ENCODE results near the gene MRPL52. TPM values are rescaled to one million over a fixed set of nuclear protein-coding genes. Genes with fewer than 3 reads are reported as not detected.
A peak's percentile ranks its signal among the peaks of the same experiment; 100 is the strongest.

Gene MRPL52
- total RNA-seq, 1 donor from 2014 or later, result 182 TPM

DNA sequence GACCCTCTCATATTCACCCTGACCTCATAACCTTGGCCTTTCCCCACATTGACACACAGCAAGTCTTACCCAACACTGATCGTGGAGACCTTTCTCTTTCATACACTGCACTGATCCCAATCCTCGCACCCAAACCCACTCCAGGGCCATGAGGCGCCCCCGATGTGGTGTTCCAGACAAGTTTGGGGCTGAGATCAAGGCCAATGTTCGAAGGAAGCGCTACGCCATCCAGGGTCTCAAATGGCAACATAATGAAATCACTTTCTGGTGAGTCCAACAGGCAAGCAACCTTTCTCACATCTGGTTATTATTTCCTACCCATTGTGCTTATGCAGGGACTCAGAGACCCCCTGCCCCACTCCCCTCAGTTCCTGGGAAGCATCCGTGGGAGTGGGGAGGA is 12.1 kb downstream of the MRPL52 start:
- FAIRE-seq (no peak), DNase-seq (ENCODE audit: low read depth) (no peak)
- H3K4me3 Mint-ChIP-seq (ENCODE audit: unreplicated experiment), result peak overlapping the region; percentile 57
- peaks cover 4% of the 10 kb centered on the region for H3K9me3 Mint-ChIP-seq (ENCODE audit: unreplicated experiment)
- Histone ChIP-seq H3K9me3 (ENCODE audit: insufficient read depth, low read depth, low read length) (no peaks in the 10 kb centered on the region), H2AFZ (ENCODE audit: low read depth, low read length) (no peak overlapping the region), H3K79me2 (ENCODE audit: insufficient read depth, low read length) (peaks cover 93% of the 10 kb centered on the region), H3K4me3 (ENCODE audit: insufficient read depth, low read depth, low read length) (no peak overlapping the region), H3K27me3 (ENCODE audit: insufficient read depth, low read length) (no peaks in the 10 kb centered on the region), H3K27ac (ENCODE audit: low read depth, low read length) (no peak overlapping the region), H3K36me3 (ENCODE audit: insufficient read depth, low read length) (peaks cover 57% of the 10 kb centered on the region), H4K20me1 (ENCODE audit: insufficient read depth, low read length) (peaks cover 72% of the 10 kb centered on the region), H3K4me1 (ENCODE audit: insufficient read depth, low read length) (peaks cover 28% of the 10 kb centered on the region), H3K4me2 (ENCODE audit: low read length) (peak overlapping the region; percentile 13), H3K9ac (ENCODE audit: low read length) (peak overlapping the region; percentile 41)
- TF ChIP-seq EZH2 (IDR thresholded peaks at IDR 0.05; ENCODE audit: insufficient read depth, low read length) (no peak), CTCF (IDR thresholded peaks at IDR 0.05; ENCODE audit: insufficient read depth, low read depth, low read length) (no peak)
- peak overlapping the region; percentile 41 for H3K27ac Mint-ChIP-seq (ENCODE audit: unreplicated experiment)
- peaks cover 30% of the 10 kb centered on the region for H3K36me3 Mint-ChIP-seq (ENCODE audit: low read depth, unreplicated experiment)
- H3K27me3 Mint-ChIP-seq (ENCODE audit: low read depth, unreplicated experiment), result no peaks in the 10 kb centered on the region
- peaks cover 23% of the 10 kb centered on the region for H3K4me1 Mint-ChIP-seq (ENCODE audit: low read depth, unreplicated experiment)

DNA sequence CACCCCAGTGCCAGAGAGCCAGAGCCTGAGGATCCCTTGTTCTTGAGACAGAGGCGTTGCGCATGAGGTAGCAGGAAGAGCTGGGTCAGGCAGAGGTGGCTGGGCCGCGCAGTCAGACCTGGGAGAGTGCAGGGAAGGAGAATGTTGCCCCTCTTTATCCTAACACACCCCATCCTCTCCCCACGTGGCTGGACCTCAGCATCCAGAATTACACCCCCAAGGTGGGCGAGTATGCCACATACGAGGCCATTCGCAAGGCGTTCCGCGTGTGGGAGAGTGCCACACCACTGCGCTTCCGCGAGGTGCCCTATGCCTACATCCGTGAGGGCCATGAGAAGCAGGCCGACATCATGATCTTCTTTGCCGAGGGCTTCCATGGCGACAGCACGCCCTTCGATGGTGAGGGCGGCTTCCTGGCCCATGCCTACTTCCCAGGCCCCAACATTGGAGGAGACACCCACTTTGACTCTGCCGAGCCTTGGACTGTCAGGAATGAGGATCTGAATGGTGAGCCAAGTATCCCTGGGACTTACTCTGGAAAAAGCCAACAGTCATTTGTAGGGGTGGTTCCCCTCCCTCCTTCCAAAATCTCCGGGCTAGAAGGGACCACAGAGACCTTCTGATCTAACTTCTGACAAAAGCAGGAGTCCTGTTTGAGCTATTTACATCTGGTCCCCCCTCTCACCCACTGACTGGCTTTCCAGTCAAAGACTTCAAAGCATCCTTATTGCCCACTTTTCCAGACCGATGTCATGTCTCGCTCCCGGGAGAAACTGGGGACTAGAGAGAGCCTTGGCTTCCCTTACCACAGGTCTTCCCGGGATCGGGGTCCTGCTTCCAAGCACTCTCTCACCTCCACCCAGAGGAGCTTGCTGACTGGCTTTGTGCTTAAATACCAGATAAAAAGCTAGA is 12.8 kb downstream of the MRPL52 start:
- H3K27ac ChIP-seq (ENCODE audit: low read depth, low read length), result no peak overlapping the region
- DNase-seq (ENCODE audit: low read depth), result no peak

More for the DNA sequence above, 12.8 kb downstream of the MRPL52 start:
- peak overlapping the region; percentile 66 for H3K27ac Mint-ChIP-seq (ENCODE audit: unreplicated experiment)
- peaks cover 28% of the 10 kb centered on the region for H3K36me3 Mint-ChIP-seq (ENCODE audit: low read depth, unreplicated experiment)
- no peak for FAIRE-seq
- Histone ChIP-seq H4K20me1 (ENCODE audit: insufficient read depth, low read length) (peaks cover 74% of the 10 kb centered on the region), H3K79me2 (ENCODE audit: insufficient read depth, low read length) (peaks cover 86% of the 10 kb centered on the region), H2AFZ (ENCODE audit: low read depth, low read length) (no peak overlapping the region), H3K9ac (ENCODE audit: low read length) (peak overlapping the region; percentile 41), H3K4me3 (ENCODE audit: insufficient read depth, low read depth, low read length) (no peak overlapping the region), H3K4me2 (ENCODE audit: low read length) (no peak overlapping the region), H3K9me3 (ENCODE audit: insufficient read depth, low read depth, low read length) (no peaks in the 10 kb centered on the region), H3K27me3 (ENCODE audit: insufficient read depth, low read length) (no peaks in the 10 kb centered on the region), H3K36me3 (ENCODE audit: insufficient read depth, low read length) (peaks cover 57% of the 10 kb centered on the region), H3K4me1 (ENCODE audit: insufficient read depth, low read length) (peaks cover 31% of the 10 kb centered on the region)
- no peak overlapping the region for H3K4me3 Mint-ChIP-seq (ENCODE audit: unreplicated experiment)
- no peaks in the 10 kb centered on the region for H3K27me3 Mint-ChIP-seq (ENCODE audit: low read depth, unreplicated experiment)
- TF ChIP-seq EZH2 (IDR thresholded peaks at IDR 0.05; ENCODE audit: insufficient read depth, low read length) (no peak), CTCF (IDR thresholded peaks at IDR 0.05; ENCODE audit: insufficient read depth, low read depth, low read length) (no peak)
- H3K9me3 Mint-ChIP-seq (ENCODE audit: unreplicated experiment), result peaks cover 4% of the 10 kb centered on the region
- peaks cover 23% of the 10 kb centered on the region for H3K4me1 Mint-ChIP-seq (ENCODE audit: low read depth, unreplicated experiment)

Measured in astrocyte (in vitro differentiated cells and primary cell).